Measurements from ENCODE around the gene TRAP1.

TRAP1 gene

DNA sequence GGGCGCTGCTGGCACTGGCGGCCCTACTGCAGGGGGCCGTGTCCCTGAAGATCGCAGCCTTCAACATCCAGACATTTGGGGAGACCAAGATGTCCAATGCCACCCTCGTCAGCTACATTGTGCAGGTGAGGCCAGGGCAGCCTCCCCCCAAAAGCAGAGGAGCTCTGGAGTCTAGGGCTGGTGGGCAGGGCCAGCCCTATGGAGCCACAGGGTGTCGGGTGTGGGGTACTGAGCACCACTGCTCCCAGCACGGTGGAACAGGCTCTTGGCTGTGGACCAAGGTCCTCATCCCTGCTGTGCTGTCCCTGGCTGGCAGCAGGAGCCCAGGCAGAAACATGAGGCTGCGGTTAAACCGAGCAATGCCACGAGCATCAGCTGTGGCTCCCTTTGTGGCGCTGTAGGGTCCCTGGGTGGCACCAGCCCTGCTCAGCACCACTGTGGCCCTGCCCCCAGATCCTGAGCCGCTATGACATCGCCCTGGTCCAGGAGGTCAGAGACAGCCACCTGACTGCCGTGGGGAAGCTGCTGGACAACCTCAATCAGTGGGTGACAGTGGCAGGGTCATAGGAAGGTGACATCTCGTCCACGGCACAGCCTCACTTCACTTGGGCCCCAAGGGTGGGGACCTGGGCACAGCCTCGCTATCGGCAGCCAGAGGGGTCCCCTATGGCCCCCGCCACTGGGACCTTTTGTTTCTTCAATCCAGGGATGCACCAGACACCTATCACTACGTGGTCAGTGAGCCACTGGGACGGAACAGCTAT is 61.7 kb downstream of the TRAP1 start:
- Histone ChIP-seq H3K4me3 (ENCODE audit: low read length) (no peak overlapping the region), H3K4me1 (ENCODE audit: control insufficient read depth, insufficient read depth, low read length) (peaks cover 13% of the 10 kb centered on the region), H3K9ac (ENCODE audit: low read length) (no peak overlapping the region), H3K36me3 (ENCODE audit: control insufficient read depth, insufficient read depth, low read length, severe bottlenecking) (peaks cover 40% of the 10 kb centered on the region), H3K9me3 (ENCODE audit: control insufficient read depth, low read length) (no peaks in the 10 kb centered on the region), H3K27me3 (replicated peaks; ENCODE audit: control insufficient read depth, insufficient read depth, low read length) (no peaks in the 10 kb centered on the region)
- no peak for DNase-seq (ENCODE audit: low read depth)

DNA sequence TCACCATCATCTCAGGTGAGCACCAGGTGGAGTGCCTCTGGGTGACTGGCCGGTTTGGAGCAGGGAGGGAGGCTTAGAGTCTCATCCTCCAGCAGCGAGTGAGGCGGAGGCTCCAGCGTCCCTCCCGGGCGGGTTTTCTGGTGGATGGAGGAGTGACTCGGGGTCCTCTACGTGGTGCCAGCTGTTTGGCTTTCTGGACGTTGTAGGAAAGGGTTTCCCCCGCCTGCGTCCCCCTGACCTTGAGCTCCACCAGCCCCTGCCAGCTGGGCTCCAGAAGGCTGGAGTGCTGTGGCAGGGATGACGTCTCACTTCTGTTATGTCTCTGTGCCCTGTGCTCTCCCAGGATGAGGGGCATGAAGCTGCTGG is 62.3 kb downstream of the TRAP1 start:
- H3K36me3 ChIP-seq (ENCODE audit: control insufficient read depth, insufficient read depth, low read length, severe bottlenecking), result peaks cover 40% of the 10 kb centered on the region
- no peak overlapping the region for H3K9ac ChIP-seq (ENCODE audit: low read length)
- peaks cover 13% of the 10 kb centered on the region for H3K4me1 ChIP-seq (ENCODE audit: control insufficient read depth, insufficient read depth, low read length)
- no peaks in the 10 kb centered on the region for H3K9me3 ChIP-seq (ENCODE audit: control insufficient read depth, low read length)
- no peaks in the 10 kb centered on the region for H3K27me3 ChIP-seq (replicated peaks; ENCODE audit: control insufficient read depth, insufficient read depth, low read length)
- H3K4me3 ChIP-seq (ENCODE audit: low read length), result no peak overlapping the region
- DNase-seq (ENCODE audit: low read depth), result no peak

DNA sequence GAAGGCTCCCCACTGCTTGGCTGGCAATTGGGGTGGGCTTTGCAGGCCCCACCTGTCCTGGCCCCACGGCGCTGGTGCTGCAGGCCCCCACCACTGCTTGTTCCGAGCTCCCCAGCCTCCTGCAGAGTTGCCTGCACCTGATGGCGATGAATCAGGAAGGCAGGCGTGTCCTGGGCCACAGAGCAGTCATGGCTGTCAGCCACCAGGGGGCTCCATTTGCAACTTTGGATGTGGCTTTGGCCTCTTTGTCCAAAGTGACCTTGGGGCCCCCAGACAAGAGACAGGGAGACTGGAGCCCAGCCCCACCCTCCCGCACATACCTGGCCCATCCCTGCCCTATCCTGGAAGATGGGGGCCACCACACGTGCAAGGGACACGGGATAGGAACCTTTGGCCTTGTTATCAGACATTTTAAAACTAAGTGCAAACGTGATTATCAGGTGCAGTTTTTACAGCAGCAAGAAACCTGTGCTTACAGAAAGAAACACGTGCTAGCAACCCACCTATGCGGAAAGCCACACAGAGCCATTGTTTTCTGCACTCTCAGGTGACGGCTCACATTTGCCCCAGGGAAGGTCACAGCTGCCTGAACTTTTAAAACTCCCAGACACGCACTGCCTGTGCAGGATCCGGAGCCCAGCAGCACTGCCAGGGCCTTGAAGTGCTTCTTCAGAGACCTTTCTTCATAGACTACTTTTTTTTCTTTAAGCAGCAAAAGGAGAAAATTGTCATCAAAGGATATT is 62.9 kb downstream of the TRAP1 start, which contains the start of gene DNASE1:
Gene DNASE1 (plus strand): TSS at position 443 of the 743 bp plus-strand sequence. CDS start 683 bp downstream, outside the sequence.
- Histone ChIP-seq H3K9ac (ENCODE audit: low read length) (no peak within 1 kb of the TSS), H3K9me3 (ENCODE audit: control insufficient read depth, low read length) (no peaks in the 10 kb centered on the region), H3K27me3 (replicated peaks; ENCODE audit: control insufficient read depth, insufficient read depth, low read length) (no peaks in the 10 kb centered on the region), H3K36me3 (ENCODE audit: control insufficient read depth, insufficient read depth, low read length, severe bottlenecking) (peaks cover 40% of the 10 kb centered on the region), H3K4me1 (ENCODE audit: control insufficient read depth, insufficient read depth, low read length) (peaks cover 9% of the 10 kb centered on the region), H3K4me3 (ENCODE audit: low read length) (no peak within 1 kb of the TSS)
- DNase-seq (ENCODE audit: low read depth), result peak; percentile 61

DNA sequence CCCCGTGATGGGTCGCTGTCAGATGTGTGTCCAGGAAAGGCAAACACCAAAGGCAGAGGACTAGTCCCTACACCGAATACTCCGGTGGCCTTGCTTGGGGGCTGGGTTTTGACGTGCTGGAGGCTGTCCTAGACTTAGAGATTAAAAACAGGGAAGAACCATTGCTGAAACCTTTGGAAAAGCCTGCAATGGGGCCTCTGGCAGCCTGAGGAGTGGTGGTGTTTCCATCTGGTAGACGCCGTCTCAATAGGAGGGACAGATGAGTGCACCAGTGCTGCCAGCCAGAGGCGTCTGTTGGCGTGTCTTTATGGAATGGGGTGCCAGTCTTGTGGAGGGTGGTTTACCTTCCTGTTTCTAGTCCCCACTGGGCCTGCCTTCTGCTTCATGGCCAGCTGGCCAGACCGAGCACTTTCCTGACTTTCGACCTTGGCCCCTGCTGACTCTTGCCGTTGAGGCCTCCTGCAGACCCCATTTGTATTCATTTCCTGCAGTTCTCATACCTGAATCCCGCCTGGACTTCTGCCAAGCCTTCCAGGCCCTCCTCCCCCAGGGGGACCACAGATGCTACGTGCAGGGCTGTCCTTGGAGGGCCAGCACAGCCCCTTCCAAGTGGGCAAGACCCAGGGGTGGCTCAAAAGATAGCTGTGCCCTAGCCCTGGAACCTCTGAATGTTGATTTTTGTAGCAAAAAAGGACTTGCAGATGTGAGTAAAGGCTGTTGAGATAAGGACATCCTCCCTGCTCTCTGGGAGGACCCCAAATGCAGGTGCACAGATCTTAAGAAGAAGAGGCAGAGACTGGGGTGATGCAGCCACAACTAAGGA is 64.7 kb downstream of the TRAP1 start:
- Histone ChIP-seq H3K27me3 (replicated peaks; ENCODE audit: control insufficient read depth, insufficient read depth, low read length) (no peaks in the 10 kb centered on the region), H3K4me3 (ENCODE audit: low read length) (no peak overlapping the region), H3K9me3 (ENCODE audit: control insufficient read depth, low read length) (no peaks in the 10 kb centered on the region), H3K9ac (ENCODE audit: low read length) (no peak overlapping the region), H3K4me1 (ENCODE audit: control insufficient read depth, insufficient read depth, low read length) (no peaks in the 10 kb centered on the region), H3K36me3 (ENCODE audit: control insufficient read depth, insufficient read depth, low read length, severe bottlenecking) (peaks cover 29% of the 10 kb centered on the region)
- no peak for DNase-seq (ENCODE audit: low read depth)

DNA sequence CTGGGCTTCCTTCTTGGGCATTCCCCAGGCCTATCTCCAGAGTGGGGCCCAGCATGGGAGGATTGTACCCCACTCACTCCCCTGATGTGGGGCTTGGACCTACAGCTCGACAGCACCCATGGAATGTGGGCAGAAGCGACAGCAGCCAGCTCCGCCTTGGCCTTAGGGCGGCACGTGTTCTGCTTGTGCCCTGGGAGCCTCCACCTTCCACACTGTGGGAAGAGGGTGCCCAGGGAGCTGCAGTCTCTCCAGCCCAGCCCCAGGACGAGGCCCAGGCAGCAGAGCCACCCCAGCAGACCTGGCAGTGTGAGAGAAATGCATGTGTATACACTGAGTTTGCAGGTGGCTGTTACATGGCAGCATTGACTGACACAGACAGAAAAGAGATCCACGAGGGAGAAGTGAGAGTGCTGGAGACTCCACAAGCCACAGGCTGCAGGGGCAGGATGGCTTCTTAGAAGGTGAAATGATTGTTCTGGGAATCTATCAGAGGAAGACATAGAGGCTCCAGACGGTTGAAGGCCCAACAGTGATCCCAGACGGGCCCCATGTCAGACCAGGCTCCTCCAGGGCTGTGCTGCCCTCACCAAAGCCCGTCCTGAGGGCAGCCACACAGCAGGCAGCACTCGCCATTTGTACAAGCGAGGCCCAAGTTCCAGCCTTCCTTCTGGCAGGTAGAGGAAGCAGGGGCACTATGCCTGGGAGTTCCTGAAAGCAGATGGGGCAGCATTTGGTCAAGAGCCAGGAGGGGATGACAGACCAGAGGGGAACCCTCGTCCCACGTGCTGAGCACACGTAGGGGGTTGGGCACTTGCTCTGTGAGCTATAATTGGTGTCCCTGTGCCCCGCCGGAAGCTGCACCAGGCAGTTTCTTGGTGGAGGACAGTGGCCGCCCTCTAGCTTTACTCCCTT is 65.6 kb downstream of the TRAP1 start:
- peaks cover 20% of the 10 kb centered on the region for H3K36me3 ChIP-seq (ENCODE audit: control insufficient read depth, insufficient read depth, low read length, severe bottlenecking)
- H3K9ac ChIP-seq (ENCODE audit: low read length), result no peak overlapping the region
- no peaks in the 10 kb centered on the region for H3K9me3 ChIP-seq (ENCODE audit: control insufficient read depth, low read length)
- no peaks in the 10 kb centered on the region for H3K4me1 ChIP-seq (ENCODE audit: control insufficient read depth, insufficient read depth, low read length)
- no peak for DNase-seq (ENCODE audit: low read depth)
- H3K27me3 ChIP-seq (replicated peaks; ENCODE audit: control insufficient read depth, insufficient read depth, low read length), result no peaks in the 10 kb centered on the region
- no peak overlapping the region for H3K4me3 ChIP-seq (ENCODE audit: low read length)

DNA sequence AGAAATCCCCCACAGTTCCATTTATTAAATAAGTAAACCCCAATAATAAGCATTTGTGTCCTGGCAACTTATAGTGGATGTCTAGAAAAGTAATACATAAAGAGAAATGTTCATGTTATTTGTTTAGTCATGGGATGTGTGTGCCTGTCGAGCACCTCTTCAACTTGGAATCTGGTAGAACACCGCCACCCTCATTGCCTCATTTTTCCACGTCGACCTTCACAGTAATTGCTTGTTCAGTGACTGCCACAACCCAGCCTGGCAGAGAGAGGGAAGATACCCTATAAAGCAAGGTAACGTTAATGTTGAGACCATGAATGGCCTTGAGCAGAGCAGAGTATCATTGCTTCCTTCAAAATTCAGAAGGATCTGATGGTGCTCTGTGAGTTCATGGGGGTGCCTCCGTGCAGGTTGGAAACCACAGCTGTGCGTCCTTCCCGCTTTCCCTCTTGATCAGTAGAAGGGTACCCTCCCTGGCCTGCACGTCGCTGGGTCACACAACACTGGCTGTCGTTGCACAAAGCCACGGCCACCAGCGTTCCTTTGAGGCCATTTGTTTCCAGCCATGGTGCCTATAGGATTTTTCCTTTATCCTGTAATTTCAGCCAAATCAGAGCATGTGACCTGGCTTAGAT is 66.6 kb downstream of the TRAP1 start:
- no peaks in the 10 kb centered on the region for H3K9me3 ChIP-seq (ENCODE audit: control insufficient read depth, low read length)
- no peak overlapping the region for H3K9ac ChIP-seq (ENCODE audit: low read length)
- no peaks in the 10 kb centered on the region for H3K27me3 ChIP-seq (replicated peaks; ENCODE audit: control insufficient read depth, insufficient read depth, low read length)
- no peak for DNase-seq (ENCODE audit: low read depth)
- no peak overlapping the region for H3K4me3 ChIP-seq (ENCODE audit: low read length)
- H3K36me3 ChIP-seq (ENCODE audit: control insufficient read depth, insufficient read depth, low read length, severe bottlenecking), result peaks cover 13% of the 10 kb centered on the region
- no peaks in the 10 kb centered on the region for H3K4me1 ChIP-seq (ENCODE audit: control insufficient read depth, insufficient read depth, low read length)

DNA sequence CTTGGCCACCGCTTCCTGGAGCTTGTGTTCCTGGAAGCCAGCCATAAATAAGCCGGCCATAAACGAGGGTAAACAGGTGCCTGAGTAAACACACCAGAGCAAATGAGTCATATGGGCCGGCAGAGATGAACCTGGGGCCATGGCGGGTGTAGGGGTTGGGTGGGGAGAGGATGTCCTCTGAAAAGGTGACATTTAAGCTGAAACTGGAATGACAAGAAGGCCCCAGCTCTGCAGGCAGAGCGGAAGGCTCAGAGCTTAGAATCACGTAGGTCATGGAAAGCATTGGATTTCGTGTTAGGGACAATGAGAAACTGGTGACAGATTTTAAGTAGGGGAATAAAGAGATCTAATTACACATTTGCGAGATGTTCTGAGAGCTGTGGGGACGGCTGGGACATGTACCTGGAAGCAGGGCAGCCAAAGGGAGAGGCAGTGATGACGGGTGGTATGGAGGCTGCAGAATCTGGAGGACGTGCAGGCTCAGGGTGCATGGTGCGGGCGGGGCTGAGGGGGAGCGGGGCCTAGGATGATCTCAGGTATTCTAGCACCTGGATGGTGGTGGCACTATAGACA is 70.9 kb downstream of the TRAP1 start:
- Histone ChIP-seq H3K4me1 (ENCODE audit: control insufficient read depth, insufficient read depth, low read length) (no peaks in the 10 kb centered on the region), H3K36me3 (ENCODE audit: control insufficient read depth, insufficient read depth, low read length, severe bottlenecking) (peaks cover 2% of the 10 kb centered on the region), H3K27me3 (replicated peaks; ENCODE audit: control insufficient read depth, insufficient read depth, low read length) (no peaks in the 10 kb centered on the region), H3K9ac (ENCODE audit: low read length) (no peak overlapping the region), H3K4me3 (ENCODE audit: low read length) (no peak overlapping the region), H3K9me3 (ENCODE audit: control insufficient read depth, low read length) (no peaks in the 10 kb centered on the region)
- no peak for DNase-seq (ENCODE audit: low read depth)

DNA sequence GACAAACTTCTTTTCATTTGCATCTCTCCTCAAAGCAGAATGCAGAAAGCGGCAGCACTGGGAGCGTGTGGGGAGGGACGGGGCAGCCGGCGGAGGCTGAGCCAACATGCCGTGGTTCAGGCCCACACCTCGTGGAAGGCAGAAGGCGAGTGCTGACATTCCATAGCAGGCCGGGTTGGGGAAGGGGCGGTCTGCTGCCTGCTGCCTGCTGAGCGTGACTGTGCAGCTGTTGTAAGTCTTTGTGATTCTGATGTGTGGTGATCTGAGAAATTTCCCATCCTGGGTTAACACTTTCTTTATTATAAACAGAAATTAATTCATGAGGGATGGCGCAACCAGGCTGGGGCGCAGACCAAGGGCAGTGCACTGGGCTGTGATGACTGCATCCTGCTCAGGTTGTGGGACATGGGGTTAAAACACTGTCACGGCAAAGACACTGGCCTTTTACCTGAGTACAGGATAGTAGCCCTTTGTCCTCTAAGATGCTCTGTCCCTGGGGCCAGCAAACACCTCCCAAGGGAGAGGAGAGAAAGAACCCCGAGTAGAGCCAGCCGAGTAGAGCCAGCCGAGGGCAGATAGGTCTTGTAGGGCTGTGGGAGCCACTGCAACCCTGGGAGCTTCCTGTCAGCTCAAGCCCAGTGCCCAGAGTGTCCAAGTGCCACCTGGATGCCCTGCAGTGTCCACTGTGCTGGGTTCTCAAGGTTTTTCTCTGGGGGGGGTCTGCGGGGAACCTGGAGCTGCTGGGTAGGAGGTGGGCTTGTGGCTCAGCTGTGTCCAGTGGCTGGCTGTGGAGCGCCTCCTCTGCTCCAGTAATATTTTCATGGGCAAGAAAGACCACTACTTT is 71.6 kb downstream of the TRAP1 start:
- no peaks in the 10 kb centered on the region for H3K27me3 ChIP-seq (replicated peaks; ENCODE audit: control insufficient read depth, insufficient read depth, low read length)
- DNase-seq (ENCODE audit: low read depth), result no peak
- no peak overlapping the region for H3K9ac ChIP-seq (ENCODE audit: low read length)
- no peaks in the 10 kb centered on the region for H3K9me3 ChIP-seq (ENCODE audit: control insufficient read depth, low read length)
- H3K4me1 ChIP-seq (ENCODE audit: control insufficient read depth, insufficient read depth, low read length), result no peaks in the 10 kb centered on the region
- no peaks in the 10 kb centered on the region for H3K36me3 ChIP-seq (ENCODE audit: control insufficient read depth, insufficient read depth, low read length, severe bottlenecking)
- no peak overlapping the region for H3K4me3 ChIP-seq (ENCODE audit: low read length)

DNA sequence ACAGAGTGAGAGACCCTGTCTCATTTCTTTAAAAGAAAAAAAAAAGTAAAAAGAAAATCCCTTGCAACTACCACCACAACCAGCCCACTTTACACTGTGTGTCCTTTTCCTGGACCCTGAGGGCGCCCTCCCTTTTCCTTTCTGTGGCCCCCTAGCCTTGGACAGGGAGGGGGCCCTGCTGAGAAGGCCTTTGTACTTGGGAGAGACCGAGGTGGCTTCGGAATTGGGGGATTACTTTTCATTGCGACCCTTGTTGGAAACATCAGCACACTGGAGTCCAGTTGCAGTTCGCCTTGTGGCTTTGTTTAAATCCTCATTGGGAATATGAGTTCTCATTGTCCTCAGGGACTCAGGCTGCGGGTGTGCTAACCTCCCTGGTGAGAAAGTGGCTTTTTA is 72.2 kb downstream of the TRAP1 start:
- no peaks in the 10 kb centered on the region for H3K4me1 ChIP-seq (ENCODE audit: control insufficient read depth, insufficient read depth, low read length)
- H3K9ac ChIP-seq (ENCODE audit: low read length), result no peak overlapping the region
- DNase-seq (ENCODE audit: low read depth), result no peak
- H3K9me3 ChIP-seq (ENCODE audit: control insufficient read depth, low read length), result no peaks in the 10 kb centered on the region
- no peaks in the 10 kb centered on the region for H3K36me3 ChIP-seq (ENCODE audit: control insufficient read depth, insufficient read depth, low read length, severe bottlenecking)
- no peak overlapping the region for H3K4me3 ChIP-seq (ENCODE audit: low read length)
- no peaks in the 10 kb centered on the region for H3K27me3 ChIP-seq (replicated peaks; ENCODE audit: control insufficient read depth, insufficient read depth, low read length)

Measured in adipocyte (in vitro differentiated cells).